Effector memory CD4-positive, alpha-beta T cell (primary cell): ENCODE data around the gene CEP72.
"Not testable (repeated sequence)": the region's sequence is repeated elsewhere in the genome, so short reads cannot be mapped to it uniquely, and the experiment has no call there.

ENCODE experiments used
- DNase-seq, 3 donors: peaks; one replicate each; pipeline ENCODE4 v3.0.0-alpha.2; 2020
- H3K27ac ChIP-seq: 2 replicates; pipeline ENCODE4 v1.7.0; 2013; ENCODE audit warnings: mild to moderate bottlenecking, low read length, moderate library complexity; ENCODE audit not compliant: insufficient read depth, poor library complexity, severe bottlenecking
- H3K27me3 ChIP-seq: replicated peaks from 2 replicates; pipeline ENCODE4 v1.7.0; 2013; ENCODE audit warnings: mild to moderate bottlenecking, low read length; ENCODE audit not compliant: insufficient read depth, control insufficient read depth, poor library complexity, severe bottlenecking
- H3K36me3 ChIP-seq: 2 replicates; pipeline ENCODE4 v1.7.0; 2013; ENCODE audit warnings: mild to moderate bottlenecking, low read length, moderate library complexity; ENCODE audit not compliant: control insufficient read depth, insufficient read depth
- H3K4me1 ChIP-seq: 2 replicates; pipeline ENCODE4 v1.7.0; 2013; ENCODE audit warnings: low read length, mild to moderate bottlenecking; ENCODE audit not compliant: control insufficient read depth, insufficient read depth, poor library complexity, severe bottlenecking
- H3K4me3 ChIP-seq: 2 replicates; pipeline ENCODE4 v1.7.0; 2013; ENCODE audit warnings: low read length, low read depth, mild to moderate bottlenecking; ENCODE audit not compliant: insufficient read depth, poor library complexity, severe bottlenecking
- H3K9me3 ChIP-seq: 2 replicates; pipeline ENCODE4 v1.7.0; 2013; ENCODE audit warnings: mild to moderate bottlenecking, low read length, moderate library complexity; ENCODE audit not compliant: control insufficient read depth

CEP72 gene

GRCh38 chr5:675111-675870 is 63.2 kb downstream of the CEP72 start:
- Histone ChIP-seq H3K27me3 (no peaks in the 10 kb centered on the region), H3K36me3 (no peaks in the 10 kb centered on the region), H3K9me3 (no peaks in the 10 kb centered on the region), H3K4me1 (peaks cover 22% of the 10 kb centered on the region), H3K27ac (no peak overlapping the region), H3K4me3 (no peak overlapping the region)
- no peak for DNase-seq

- H3K4me1 ChIP-seq, result peaks cover 22% of the 10 kb centered on the region
- DNase-seq, result no peak
- H3K36me3 ChIP-seq, result no peaks in the 10 kb centered on the region
- no peak overlapping the region for H3K4me3 ChIP-seq
- no peaks in the 10 kb centered on the region for H3K27me3 ChIP-seq
- H3K9me3 ChIP-seq, result no peaks in the 10 kb centered on the region
- H3K27ac ChIP-seq, result no peak overlapping the region
Measured at GRCh38 chr5:675871-676698, 63.9 kb downstream of the CEP72 start.

DNA sequence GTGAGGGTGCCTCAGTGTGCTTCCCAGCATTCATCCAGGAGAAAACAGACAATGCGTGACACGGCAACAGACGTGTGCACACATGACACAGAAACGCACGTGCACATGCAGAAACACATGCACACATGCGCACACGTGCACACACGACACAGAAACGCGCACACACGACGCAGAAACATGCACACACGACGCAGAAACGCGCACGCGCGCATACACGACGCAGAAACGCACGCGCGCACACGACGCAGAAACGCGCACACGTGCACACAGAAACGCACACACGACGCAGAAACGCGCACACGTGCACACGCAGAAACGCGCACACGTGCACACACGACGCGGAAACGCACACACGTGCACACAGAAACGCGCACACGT is 64.5 kb downstream of the CEP72 start:
- Histone ChIP-seq H3K27me3 (no peaks in the 10 kb centered on the region), H3K4me3 (no peak overlapping the region), H3K4me1 (peaks cover 18% of the 10 kb centered on the region), H3K27ac (no peak overlapping the region), H3K9me3 (no peaks in the 10 kb centered on the region), H3K36me3 (no peaks in the 10 kb centered on the region)
- DNase-seq, result no peak

- H3K27me3 ChIP-seq, result no peaks in the 10 kb centered on the region
- no peak for DNase-seq
- no peak overlapping the region for H3K4me3 ChIP-seq
- H3K36me3 ChIP-seq, result no peaks in the 10 kb centered on the region
- no peaks in the 10 kb centered on the region for H3K9me3 ChIP-seq
- H3K27ac ChIP-seq, result no peak overlapping the region
- peaks cover 11% of the 10 kb centered on the region for H3K4me1 ChIP-seq
Measured at GRCh38 chr5:677131-678101, 65.3 kb downstream of the CEP72 start.

DNA sequence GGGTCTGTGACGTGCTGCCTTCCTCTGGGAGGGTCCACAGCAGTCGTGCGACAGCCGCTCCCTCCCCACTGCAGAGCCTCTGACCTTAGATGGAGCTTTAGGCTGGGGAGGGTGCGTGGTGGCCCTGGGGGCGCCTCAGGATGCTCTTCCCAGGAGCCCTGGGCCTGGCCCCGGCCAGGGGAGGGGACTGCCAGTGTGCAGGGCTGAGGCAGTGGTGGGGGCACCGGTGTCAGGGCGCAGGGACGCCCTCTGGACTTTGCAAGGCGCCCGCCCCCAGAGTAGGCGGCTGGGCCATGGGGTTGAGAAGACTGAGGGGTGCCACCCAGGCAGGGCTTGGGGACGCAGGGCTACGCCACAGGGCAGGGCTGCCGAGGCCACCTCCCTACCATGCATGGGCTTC is 66.4 kb downstream of the CEP72 start:
- not testable (repeated sequence) for H3K9me3 ChIP-seq, H3K27me3 ChIP-seq, H3K27ac ChIP-seq, H3K4me3 ChIP-seq, DNase-seq, H3K36me3 ChIP-seq, H3K4me1 ChIP-seq

DNA sequence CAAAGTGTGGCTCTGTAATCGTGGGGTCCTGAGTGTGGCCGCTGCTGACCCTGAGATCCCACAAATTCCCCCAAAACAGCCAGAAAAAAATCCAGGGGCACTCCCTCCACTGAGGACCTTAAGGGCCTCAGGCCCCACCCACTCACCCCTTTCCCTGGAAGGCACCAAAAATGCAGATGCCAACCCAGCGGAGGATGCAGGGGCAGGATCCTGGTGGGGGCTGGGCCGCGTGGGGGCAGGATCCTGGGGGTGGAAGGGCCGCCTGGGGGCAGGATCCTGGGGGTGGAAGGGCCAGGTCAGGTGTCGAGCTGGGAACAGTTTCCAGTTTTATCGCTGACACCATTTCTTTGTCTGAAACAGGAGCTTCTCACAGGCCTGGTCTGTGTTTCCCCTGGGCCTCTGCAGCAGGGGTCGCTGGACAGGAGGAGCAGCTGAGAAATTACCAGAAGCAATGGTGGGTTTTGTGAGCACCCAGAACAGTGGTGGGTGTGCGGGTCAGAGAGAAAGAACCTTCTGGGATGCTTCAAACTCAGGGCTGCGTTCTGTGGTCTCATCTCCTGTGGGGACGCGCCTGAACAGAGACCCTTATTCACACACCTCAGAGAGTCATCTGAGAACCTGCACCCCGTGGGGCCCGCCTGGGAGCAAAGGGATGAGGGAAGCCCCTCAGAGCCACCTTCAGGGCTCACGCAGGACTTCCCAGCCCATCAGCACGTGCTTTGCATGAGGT is 67.2 kb downstream of the CEP72 start:
- H3K4me1 ChIP-seq, DNase-seq, H3K27me3 ChIP-seq, H3K4me3 ChIP-seq, H3K9me3 ChIP-seq, H3K36me3 ChIP-seq, H3K27ac ChIP-seq: not testable (repeated sequence)

DNA sequence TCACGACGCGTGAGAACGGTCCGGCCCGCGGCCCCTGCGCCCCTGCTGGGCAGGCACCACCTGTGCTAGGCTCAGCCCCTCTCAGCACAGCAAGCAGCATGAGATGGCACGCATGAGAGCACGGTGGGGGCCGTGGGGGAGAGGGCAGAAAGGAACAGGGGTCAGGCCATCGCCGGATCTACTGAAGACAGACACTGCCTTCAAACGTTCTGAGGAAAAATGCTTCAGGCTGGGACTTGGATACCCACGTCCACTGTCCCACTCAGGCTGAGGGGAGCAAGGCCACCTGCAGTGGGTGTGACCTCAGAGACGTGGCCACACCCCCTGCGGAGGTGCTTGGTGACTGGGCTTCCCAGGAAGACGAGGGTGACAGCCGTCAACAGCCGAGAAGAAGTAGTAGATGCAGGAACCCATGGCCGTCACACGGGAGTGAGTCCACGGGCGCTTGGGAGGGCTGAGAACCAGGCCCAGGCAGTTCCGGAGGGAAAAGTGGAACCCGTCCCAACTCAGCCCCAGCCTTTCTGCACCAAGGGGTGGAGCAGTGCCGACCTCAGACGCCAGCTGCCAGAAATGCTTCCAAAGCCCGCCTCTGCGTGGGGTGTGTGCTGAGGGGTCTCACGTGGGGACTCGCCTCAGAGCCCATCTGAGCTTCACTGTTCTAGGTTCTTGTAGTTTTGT is 68.1 kb downstream of the CEP72 start:
- H3K27me3 ChIP-seq, H3K36me3 ChIP-seq, H3K4me3 ChIP-seq, DNase-seq, H3K9me3 ChIP-seq, H3K4me1 ChIP-seq, H3K27ac ChIP-seq: not testable (repeated sequence)

GRCh38 chr5:680836-681235 is 68.7 kb downstream of the CEP72 start:
- H3K4me3 ChIP-seq, H3K27me3 ChIP-seq, DNase-seq, H3K4me1 ChIP-seq, H3K36me3 ChIP-seq, H3K27ac ChIP-seq, H3K9me3 ChIP-seq: not testable (repeated sequence)
